HepG2 (cell line): ENCODE data around the gene GLRA1. TPM values are rescaled to one million over a fixed set of nuclear protein-coding genes. Genes with fewer than 3 reads are reported as not detected.

Source experiments
- ATAC-seq: fragments of 200-7000 bp; cut with Tn5 transposase; 3 replicates; pipeline ENCODE4 v1.9.1; 2020; ENCODE audit warnings: mild to moderate bottlenecking, moderate library complexity
- BruUV-seq: library from RNA; stranded (reverse); fragments of 400-500 nt; replicated peaks from 2 replicates; lab custom pipeline; 2021; lab: Mats Ljungman, UMichigan
- CTCF ChIA-PET: fragments of 300-600 bp; formaldehyde crosslinking; extraction: SDS; loops from one replicate; lab custom pipeline; 2021; ENCODE audit warnings: low total read pairs, inconsistent platforms, low intra/inter-chr PET ratio; lab: Yijun Ruan, JAX
- POLR2A ChIA-PET: fragments of 350-600 bp; sonication (Branson Sonifier 250); formaldehyde crosslinking; loops from one replicate; lab custom pipeline; 2020; ENCODE audit warnings: antibody characterized with exemption, inconsistent platforms; lab: Yijun Ruan, JAX
- DNase-seq: peaks from one replicate; pipeline ENCODE4 v3.0.0-alpha.2; 2015; ENCODE audit warnings: low spot score
- FAIRE-seq: peaks from 3 replicates; lab custom pipeline; 2011; peaks lifted over from hg19 to GRCh38; lab: Jason Lieb, UNC
- H2AFZ ChIP-seq: one replicate; pipeline ENCODE4 v1.6.1; 2011; ENCODE audit warnings: low read length, inconsistent platforms
- H3K27ac ChIP-seq: fragments of 300-600 bp; 3 replicates; pipeline ENCODE4 v1.8.0; 2011; ENCODE audit warnings: mixed run types, mild to moderate bottlenecking, mixed read lengths, low read length, inconsistent platforms; ENCODE audit not compliant: insufficient read depth; ENCODE audit errors: extremely low read length
- H3K27me3 ChIP-seq, 2 experiments: fragments of 200-600 bp in 1 of 2; 2 replicates in 1 of 2; 3 replicates in 1 of 2; pipeline versions ENCODE4 v1.6.0 to v1.8.0; 2011; ENCODE audit warnings: low read length in 2 of 2, mild to moderate bottlenecking in 2 of 2, moderate library complexity in 2 of 2, inconsistent platforms in 1 of 2; ENCODE audit not compliant: insufficient read depth in 2 of 2, control insufficient read depth in 1 of 2
- H3K36me3 ChIP-seq, 2 experiments: fragments of 200-600 bp in 1 of 2; replicated peaks in 1 of 2; 2 replicates in 1 of 2; 3 replicates in 1 of 2; pipeline versions ENCODE4 v1.5.1 to v1.8.0; 2011; ENCODE audit warnings: low read length in 2 of 2, inconsistent platforms in 1 of 2; ENCODE audit not compliant: insufficient read depth in 2 of 2, control insufficient read depth in 1 of 2
- H3K4me1 ChIP-seq: 2 replicates; pipeline ENCODE4 v1.5.1; 2012; ENCODE audit warnings: low read length, inconsistent platforms; ENCODE audit not compliant: insufficient read depth
- H3K4me2 ChIP-seq: 2 replicates; pipeline ENCODE4 v1.6.0; 2011; ENCODE audit warnings: low read depth, low read length, inconsistent platforms
- H3K4me3 ChIP-seq, 3 experiments: fragments of 200-600 bp in 1 of 3; sonication (generic), shearing (Covaris generic) in 1 of 3; replicated peaks in 1 of 3; 2 replicates each; pipeline ENCODE4 v1.5.1; 2011 to 2016; ENCODE audit warnings: low read length in 3 of 3, inconsistent platforms in 2 of 3, low read depth in 2 of 3, mild to moderate bottlenecking in 2 of 3, control low read depth in 1 of 3, mixed read lengths in 1 of 3; ENCODE audit not compliant: insufficient read depth in 1 of 3
- H3K79me2 ChIP-seq: one replicate; pipeline ENCODE4 v1.6.1; 2011; ENCODE audit warnings: low read length, inconsistent platforms; ENCODE audit not compliant: insufficient read depth
- H3K9ac ChIP-seq: 2 replicates; pipeline ENCODE4 v1.6.0; 2011; ENCODE audit warnings: mild to moderate bottlenecking, low read depth, low read length, inconsistent platforms; ENCODE audit not compliant: insufficient read depth
- H3K9me3 ChIP-seq: 2 replicates; pipeline ENCODE4 v1.5.1; 2012; ENCODE audit warnings: mild to moderate bottlenecking, low read length
- H4K20me1 ChIP-seq: 2 replicates; pipeline ENCODE4 v1.6.0; 2011; ENCODE audit warnings: inconsistent platforms, mild to moderate bottlenecking, low read length, moderate library complexity; ENCODE audit not compliant: insufficient read depth
- ASH2L ChIP-seq: fragments of 300-600, 200-600 bp; sonication (generic); IDR thresholded peaks from 2 replicates; pipeline ENCODE4 v1.7.0; 2017; ENCODE audit warnings: low read depth, mild to moderate bottlenecking, moderate library complexity, mixed read lengths, low read length; ENCODE audit not compliant: insufficient read length
- ATF7 ChIP-seq, 2 experiments: fragments of 450-650 bp in 1 of 2; sonication (generic) in 1 of 2; formaldehyde crosslinking in 1 of 2; IDR thresholded peaks; 2 replicates each; pipeline versions ENCODE4 v1.4.0 to v1.6.1; 2016 to 2020; ENCODE audit warnings: antibody characterized with exemption in 1 of 2, mild to moderate bottlenecking in 1 of 2, missing genetic modification reagents in 1 of 2
- EHMT2 ChIP-seq: fragments of 200-600 bp; sonication (generic); IDR thresholded peaks from 2 replicates; pipeline ENCODE4 v1.7.0; 2017; ENCODE audit warnings: antibody characterized with exemption, low read depth, low read length, borderline replicate concordance
- FOXK1 ChIP-seq: sonication (generic); formaldehyde crosslinking; IDR thresholded peaks from 2 replicates; pipeline ENCODE4 v1.4.0; 2020; ENCODE audit warnings: low read depth, missing genetic modification reagents, borderline replicate concordance
- HMG20A ChIP-seq: IDR thresholded peaks from 2 replicates; pipeline ENCODE4 v1.6.1; 2016; ENCODE audit warnings: borderline replicate concordance
- HOXA3 ChIP-seq: sonication (generic); formaldehyde crosslinking; IDR thresholded peaks from 2 replicates; pipeline ENCODE4 v1.5.0; 2020; ENCODE audit warnings: missing genetic modification reagents
- ISL2 ChIP-seq: sonication (generic); formaldehyde crosslinking; IDR thresholded peaks from 2 replicates; pipeline ENCODE4 v1.5.0; 2020; ENCODE audit warnings: missing genetic modification reagents
- MEIS1 ChIP-seq: sonication (generic); formaldehyde crosslinking; IDR thresholded peaks from 2 replicates; pipeline ENCODE4 v1.9.0; 2021; ENCODE audit warnings: mild to moderate bottlenecking, missing genetic modification reagents, moderate library complexity, borderline replicate concordance
- PATZ1 ChIP-seq: sonication (generic); formaldehyde crosslinking; IDR thresholded peaks from 2 replicates; pipeline ENCODE4 v1.4.0; 2020; ENCODE audit warnings: missing genetic modification reagents
- PHF8 ChIP-seq: sonication (generic); formaldehyde crosslinking; IDR thresholded peaks from 2 replicates; pipeline ENCODE4 v1.5.0; 2020; ENCODE audit warnings: missing genetic modification reagents
- PTBP1 ChIP-seq: fragments of 200-400 bp; formaldehyde crosslinking; IDR thresholded peaks from 2 replicates; pipeline ENCODE4 v1.6.1; 2018; ENCODE audit warnings: low read length, low read depth; ENCODE audit not compliant: poor library complexity, severe bottlenecking
- SIX4 ChIP-seq: sonication (generic); formaldehyde crosslinking; IDR thresholded peaks from 2 replicates; pipeline ENCODE4 v1.4.0; 2020; ENCODE audit warnings: missing genetic modification reagents
- SMAD1 ChIP-seq: sonication (generic); formaldehyde crosslinking; IDR thresholded peaks from 2 replicates; pipeline ENCODE4 v1.4.0; 2020; ENCODE audit warnings: missing genetic modification reagents, low read depth, mild to moderate bottlenecking, borderline replicate concordance
- TAF15 ChIP-seq: fragments of 200-400 bp; formaldehyde crosslinking; IDR thresholded peaks from one replicate; pipeline ENCODE4 v1.6.1; 2018; ENCODE audit warnings: mild to moderate bottlenecking, low read depth, low read length; ENCODE audit not compliant: poor library complexity, severe bottlenecking
- ZBTB39 ChIP-seq: sonication (generic); formaldehyde crosslinking; IDR thresholded peaks from 2 replicates; pipeline ENCODE4 v1.5.0; 2020; ENCODE audit warnings: missing genetic modification reagents
- ZNF235 ChIP-seq: sonication (generic); formaldehyde crosslinking; IDR thresholded peaks from 2 replicates; pipeline ENCODE4 v1.8.1; 2023; ENCODE audit warnings: mild to moderate bottlenecking, missing genetic modification reagents, borderline replicate concordance
- ZNF24 ChIP-seq: fragments of 450-650 bp; IDR thresholded peaks from 2 replicates; pipeline ENCODE4 v1.6.1; 2017; ENCODE audit warnings: antibody characterized with exemption, mild to moderate bottlenecking
- ZNF354B ChIP-seq: sonication (generic); formaldehyde crosslinking; IDR thresholded peaks from 2 replicates; pipeline ENCODE4 v1.8.0; 2022; ENCODE audit warnings: mild to moderate bottlenecking, missing genetic modification reagents
- ZNF430 ChIP-seq: sonication (generic); formaldehyde crosslinking; IDR thresholded peaks from 2 replicates; pipeline ENCODE4 v1.9.0; 2021; ENCODE audit warnings: mild to moderate bottlenecking, missing genetic modification reagents
- ZNF674 ChIP-seq: sonication (generic); formaldehyde crosslinking; IDR thresholded peaks from 2 replicates; pipeline ENCODE4 v1.5.0; 2020; ENCODE audit warnings: low read depth, mild to moderate bottlenecking, missing genetic modification reagents
- ZNF792 ChIP-seq: IDR thresholded peaks from 2 replicates; pipeline ENCODE4 v1.6.1; 2016
- in situ Hi-C: cut with HindIII; loops from 2 replicates; pipeline ENCODE4 v1.10.0; 2017; ENCODE audit warnings: low pct_unique_long_range_greater_than_20kb; ENCODE audit not compliant: extremely low pct_ligation_motif_present
- intact Hi-C: fragments of 100-400 bp; cut with micrococcal nuclease; formaldehyde crosslinking; loops from one replicate; pipeline ENCODE4 v1.10.0; 2022; ENCODE audit not compliant: unreplicated experiment
- polyA plus RNA-seq, 8 experiments: library from polyadenylated mRNA; depleted of rRNA in 3 of 8; stranded (reverse) in 7 of 8; unstranded in 1 of 8; fragments of >200 nt; fragmentation: Illumina TruSeq in 4 of 8; extraction: Trizol in 4 of 8; gene quantifications; 2 replicates each; pipeline versions ENCODE4 v1.2.1 to v1.2.3, GENCODE V29; 2011 to 2016; ENCODE audit warnings: low read depth in 4 of 8, missing spikeins in 1 of 8, mixed read lengths in 1 of 8; ENCODE audit not compliant: insufficient read depth in 1 of 8
- total RNA-seq, 5 experiments: library from RNA; depleted of rRNA; stranded (reverse); fragments of >200 nt; fragmentation: Illumina TruSeq; extraction: Trizol; gene quantifications; 2 replicates each; pipeline ENCODE4 v1.2.3, GENCODE V29; 2016; ENCODE audit warnings: low read depth in 1 of 5
- TF ChIP-seq, protein P1 (sequence below): IDR thresholded peaks from 2 replicates; pipeline ENCODE4 v1.6.1; 2016; ENCODE audit warnings: low read depth, borderline replicate concordance

GLRA1 gene
- total and polyA plus RNA-seq, 2 of the 13 experiments (the other 11 are each of a cell fraction or from before 2014, with no cell fraction given), result not detected

DNA sequence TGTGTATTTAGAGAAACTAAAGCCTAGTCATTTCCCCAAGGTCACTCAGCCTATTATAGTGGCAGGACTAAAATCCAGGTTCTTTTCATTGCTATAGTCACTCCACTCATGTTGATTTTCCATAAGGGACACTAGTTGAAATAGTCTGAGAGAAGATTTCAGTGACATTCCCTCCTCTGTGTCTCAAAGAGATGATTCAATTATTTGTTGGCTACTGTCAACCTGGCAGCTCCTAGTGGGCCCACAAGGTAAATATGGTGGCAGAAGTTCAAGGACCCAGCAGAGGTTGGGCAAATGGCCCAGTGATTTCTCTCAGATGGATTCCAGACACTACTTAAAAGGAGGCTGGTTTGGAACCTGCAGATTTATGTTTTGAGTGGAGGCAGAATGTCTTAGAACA is 104.8 kb downstream of the GLRA1 start:
- Histone ChIP-seq H3K36me3 (peaks cover 0 to 2% of the 10 kb centered on the region in 2 experiments; a peak in 3 of 5 replicates), H3K4me3 (peak overlapping the region in 1 of 3 experiments; percentile 49; a peak in 1 of 6 replicates), H3K9ac (peak overlapping the region; percentile 59), H3K79me2 (peaks cover 2% of the 10 kb centered on the region), H3K27me3 (no peaks in the 10 kb centered on the region), H2AFZ (no peak overlapping the region), H4K20me1 (no peaks in the 10 kb centered on the region), H3K27ac (peak overlapping the region; percentile 93), H3K4me1 (peaks cover 57% of the 10 kb centered on the region), H3K9me3 (no peaks in the 10 kb centered on the region), H3K4me2 (peak overlapping the region; percentile 70)
- in situ Hi-C loops, result no loop called here
- FAIRE-seq (peak; percentile 73), ATAC-seq (peak; percentile 66), DNase-seq (peak; percentile 92)
- POLR2A ChIA-PET, result interaction anchor here (1.0 to 4.7 kb wide), 3 partner anchors 38 to 62 kb away, joined by 3 to 73 read pairs (median 3); partner anchors contain the start of gene G3BP1
- intact Hi-C loops, result loop anchor here (2.0 kb wide), 1 partner anchor 47 kb away; no protein-coding TSS in a partner anchor
- BruUV-seq, result no TSS peak
- CTCF ChIA-PET, result no interaction called here
- no peak for TF ChIP-seq ASH2L
- no peak for TF ChIP-seq PTBP1
- no peak for TF ChIP-seq ZNF354B
- peak; percentile 27; the same call in 1 of the 2 replicates for TF ChIP-seq PHF8 (CRISPR knock-in tag)
- TF ChIP-seq, protein P1, sequence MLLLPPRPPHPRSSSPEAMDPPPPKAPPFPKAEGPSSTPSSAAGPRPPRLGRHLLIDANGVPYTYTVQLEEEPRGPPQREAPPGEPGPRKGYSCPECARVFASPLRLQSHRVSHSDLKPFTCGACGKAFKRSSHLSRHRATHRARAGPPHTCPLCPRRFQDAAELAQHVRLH (CRISPR knock-in tag), result no peak
- 0 out of 2 replicates have a peak, but pooled peaks have one; percentile 27 for TF ChIP-seq ZBTB39 (CRISPR knock-in tag)
- TF ChIP-seq TAF15, result no peak
- no peak for TF ChIP-seq ZNF24
- no peak; the same call in 1 of the 2 replicates for TF ChIP-seq EHMT2
- peak; percentile 43; the same call in 1 of the 2 replicates for TF ChIP-seq ZNF792
- no peak for TF ChIP-seq ATF7 (IDR thresholded peaks at IDR 0.05)
- no peak for TF ChIP-seq ATF7 (CRISPR knock-in tag; IDR thresholded peaks at IDR 0.05)
- peak; percentile 51; the same call in 1 of the 2 replicates for TF ChIP-seq PATZ1
- peak; percentile 60; the same call in 1 of the 2 replicates for TF ChIP-seq HOXA3 (CRISPR knock-in tag)
- TF ChIP-seq ZNF430, result peak; percentile 66; the same call in 1 of the 2 replicates
- no peak for TF ChIP-seq ZNF674 (CRISPR knock-in tag)
- peak; percentile 95 for TF ChIP-seq ISL2 (CRISPR knock-in tag)
- no peak for TF ChIP-seq ZNF235 (CRISPR knock-in tag)
- no peak for TF ChIP-seq MEIS1 (CRISPR knock-in tag)
- peak; percentile 56; the same call in 1 of the 2 replicates for TF ChIP-seq FOXK1 (CRISPR knock-in tag)
- peak; percentile 95; the same call in 1 of the 2 replicates for TF ChIP-seq HMG20A (CRISPR knock-in tag)
- no peak for TF ChIP-seq SIX4 (CRISPR knock-in tag)
- TF ChIP-seq SMAD1 (CRISPR knock-in tag), result no peak
